ENCODE measurements around the gene ECD.

DNA sequence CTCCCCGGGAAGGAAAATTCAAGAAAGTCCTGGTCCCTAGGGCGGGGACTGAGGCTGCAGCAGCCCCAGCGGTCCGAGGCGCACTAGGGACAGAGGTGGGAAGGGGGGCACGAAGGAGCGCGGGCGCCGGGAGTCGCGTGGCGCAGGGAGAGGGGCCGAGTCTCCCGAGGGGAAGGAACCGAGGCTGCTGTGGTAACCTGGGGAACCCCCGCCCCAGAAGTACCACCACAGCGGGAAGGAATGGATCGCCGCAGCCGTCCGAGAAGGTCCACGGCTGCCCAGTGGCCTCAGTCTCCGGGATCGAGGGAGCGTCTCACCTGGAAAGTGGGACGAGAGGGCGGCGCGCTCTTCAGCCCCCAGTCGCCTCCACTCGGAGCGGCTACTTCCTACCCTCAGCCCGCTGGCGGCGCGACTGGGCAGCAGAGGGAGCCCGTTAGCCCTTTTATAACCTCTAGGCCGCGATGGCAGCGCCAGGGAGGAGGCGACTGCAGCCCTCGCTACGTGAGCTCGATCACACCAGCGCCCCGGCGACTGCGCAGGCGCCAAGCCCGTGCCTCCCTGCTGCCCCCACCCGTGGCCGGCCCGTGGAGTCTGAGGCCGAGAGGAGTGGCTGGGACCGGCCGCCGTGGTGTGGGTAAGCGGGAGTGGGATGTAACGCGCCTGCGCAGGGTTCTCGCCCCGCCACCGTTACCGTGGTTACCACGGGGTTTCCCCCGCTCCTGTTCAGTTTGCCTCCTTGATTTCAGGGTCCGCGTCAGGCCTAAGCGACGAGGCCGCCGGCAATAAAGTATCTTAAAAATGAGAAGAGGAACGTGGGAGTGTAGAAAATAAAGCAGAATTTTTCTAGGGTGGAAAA lies 71.1 kb downstream of the ECD start, which contains the start of gene P4HA1:
- TF ChIP-seq, protein P1, sequence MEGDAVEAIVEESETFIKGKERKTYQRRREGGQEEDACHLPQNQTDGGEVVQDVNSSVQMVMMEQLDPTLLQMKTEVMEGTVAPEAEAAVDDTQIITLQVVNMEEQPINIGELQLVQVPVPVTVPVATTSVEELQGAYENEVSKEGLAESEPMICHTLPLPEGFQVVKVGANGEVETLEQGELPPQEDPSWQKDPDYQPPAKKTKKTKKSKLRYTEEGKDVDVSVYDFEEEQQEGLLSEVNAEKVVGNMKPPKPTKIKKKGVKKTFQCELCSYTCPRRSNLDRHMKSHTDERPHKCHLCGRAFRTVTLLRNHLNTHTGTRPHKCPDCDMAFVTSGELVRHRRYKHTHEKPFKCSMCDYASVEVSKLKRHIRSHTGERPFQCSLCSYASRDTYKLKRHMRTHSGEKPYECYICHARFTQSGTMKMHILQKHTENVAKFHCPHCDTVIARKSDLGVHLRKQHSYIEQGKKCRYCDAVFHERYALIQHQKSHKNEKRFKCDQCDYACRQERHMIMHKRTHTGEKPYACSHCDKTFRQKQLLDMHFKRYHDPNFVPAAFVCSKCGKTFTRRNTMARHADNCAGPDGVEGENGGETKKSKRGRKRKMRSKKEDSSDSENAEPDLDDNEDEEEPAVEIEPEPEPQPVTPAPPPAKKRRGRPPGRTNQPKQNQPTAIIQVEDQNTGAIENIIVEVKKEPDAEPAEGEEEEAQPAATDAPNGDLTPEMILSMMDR (IDR thresholded peaks at IDR 0.05): peak in 1 of 3 donors; percentile 68
- TF ChIP-seq POLR2A (IDR thresholded peaks at IDR 0.05): peak in 1 of 2 donors; percentile 74

All from lower leg skin (tissue), 3 donors.